Left kidney (tissue), 2 donors: ENCODE data around the gene VMAC. TPM values are rescaled to one million over a fixed set of nuclear protein-coding genes. Genes with fewer than 3 reads are reported as not detected.

Experiments used
- DNase-seq: peaks from one replicate; pipeline ENCODE4 v3.0.0-alpha.2; 2013
- polyA plus RNA-seq: library from polyadenylated mRNA; unstranded; fragments of 120-200 nt; gene quantifications from one replicate; pipeline ENCODE4 v1.2.1, GENCODE V29; 2013; ENCODE audit not compliant: insufficient read length

The VMAC gene
- polyA plus RNA-seq, 1 donor: 8.7 TPM

- peak; percentile 97 for DNase-seq
Measured at GRCh38 chr19:5903624-5904351, 884 bp upstream of the VMAC start, which contains the start of gene NDUFA11. Gene NDUFA11 (minus strand): TSS chr19:5903790. CDS start chr19:5903708, 82 bp downstream.

GRCh38 chr19:5905114-5905778, 574 bp downstream of the VMAC start:
- no peak for DNase-seq

- no peak for DNase-seq
Measured at GRCh38 chr19:5907241-5907640, 2.6 kb downstream of the VMAC start.

GRCh38 chr19:5908773-5909442, 4.2 kb downstream of the VMAC start:
- no peak for DNase-seq

GRCh38 chr19:5910638-5910907, 5.9 kb downstream of the VMAC start:
- no peak for DNase-seq

- DNase-seq: no peak
Measured at GRCh38 chr19:5911366-5911765, 6.7 kb downstream of the VMAC start.

- DNase-seq: no peak
Measured at GRCh38 chr19:5913739-5914357, 9.2 kb downstream of the VMAC start, which contains the start of gene CAPS. Gene CAPS (plus strand): TSS chr19:5914254. CDS start chr19:5914407, 153 bp downstream.

- DNase-seq: no peak
Measured at GRCh38 chr19:5914358-5914774, 9.7 kb downstream of the VMAC start.

- no peak for DNase-seq
Measured at GRCh38 chr19:5914946-5915781, 10.5 kb downstream of the VMAC start.

- no peak for DNase-seq
Measured at GRCh38 chr19:5915782-5916165, 11.1 kb downstream of the VMAC start.

GRCh38 chr19:5916181-5916708, 11.6 kb downstream of the VMAC start:
- no peak for DNase-seq

- DNase-seq: no peak
Measured at GRCh38 chr19:5917431-5918107, 12.9 kb downstream of the VMAC start.

- no peak for DNase-seq
Measured at GRCh38 chr19:5918463-5919079, 13.9 kb downstream of the VMAC start.

- DNase-seq: no peak
Measured at GRCh38 chr19:5921516-5922160, 17.0 kb downstream of the VMAC start.

- DNase-seq: no peak
Measured at GRCh38 chr19:5922161-5922545, 17.5 kb downstream of the VMAC start.

- no peak for DNase-seq
Measured at GRCh38 chr19:5923356-5923755, 18.7 kb downstream of the VMAC start.

- no peak for DNase-seq
Measured at GRCh38 chr19:5925830-5926427, 21.3 kb downstream of the VMAC start.

GRCh38 chr19:5926641-5927440, 22.2 kb downstream of the VMAC start:
- DNase-seq: no peak

- no peak for DNase-seq
Measured at GRCh38 chr19:5927441-5927821, 22.8 kb downstream of the VMAC start.
